Gastrocnemius medialis (tissue), 4 donors: ENCODE measurements around the gene WDR72. TPM values are rescaled to one million over a fixed set of nuclear protein-coding genes. Genes with fewer than 3 reads are reported as not detected.
"Not testable (repeated sequence)": the region's sequence is repeated elsewhere in the genome, so short reads cannot be mapped to it uniquely, and the experiment has no call there.

Source experiments
- ATAC-seq, 2 donors: fragments of 150-250 bp; one replicate each; pipeline ENCODE4 v1.9.1; 2016
- DNase-seq, 2 donors: peaks; one replicate each; pipeline ENCODE4 v3.0.0-alpha.2; 2019
- H3K27ac ChIP-seq, 4 donors: fragments of 200-600 bp; sonication (generic); 1 replicate in 1 of 4; 2 replicates in 3 of 4; pipeline ENCODE4 v1.5.1; 2016 to 2018; ENCODE audit warnings: mild to moderate bottlenecking in 2 of 4, moderate library complexity in 1 of 4
- H3K27me3 ChIP-seq, 3 donors: fragments of 200-600 bp; sonication (generic) in 2 of 3; 1 replicate in 1 of 3; 2 replicates in 2 of 3; pipeline versions ENCODE4 v1.5.1 to v1.6.0; 2016 to 2019; ENCODE audit warnings: mild to moderate bottlenecking in 1 of 3, moderate library complexity in 1 of 3
- H3K36me3 ChIP-seq, 2 donors: fragments of 200-600 bp; sonication (generic) in 1 of 2; one replicate each; pipeline ENCODE4 v1.5.1; 2017 to 2018
- H3K4me1 ChIP-seq, 2 donors: fragments of 200-600 bp; sonication (generic) in 1 of 2; one replicate each; pipeline ENCODE4 v1.5.1; 2016 to 2017; ENCODE audit warnings: mild to moderate bottlenecking in 2 of 2
- H3K4me3 ChIP-seq, 4 donors: fragments of 200-600 bp; sonication (generic) in 3 of 4; 1 replicate in 1 of 4; 2 replicates in 3 of 4; pipeline ENCODE4 v1.5.1; 2016 to 2019; ENCODE audit warnings: mild to moderate bottlenecking in 2 of 4
- H3K9me3 ChIP-seq, 3 donors: fragments of 200-600 bp; sonication (generic) in 2 of 3; 1 replicate in 1 of 3; 2 replicates in 2 of 3; pipeline ENCODE4 v1.5.1; 2016 to 2019
- POLR2A ChIP-seq, 2 donors: fragments of 450-650 bp; IDR thresholded peaks; one replicate each; pipeline ENCODE4 v1.6.1; 2017; ENCODE audit warnings: antibody characterized with exemption in 2 of 2, mild to moderate bottlenecking in 2 of 2, moderate library complexity in 2 of 2
- in situ Hi-C, 4 donors: fragments of 200-750 bp; cut with MboI; loops; one replicate each; pipeline versions ENCODE4 v1.15.0 to v1.8.0; 2017; ENCODE audit warnings: low sequenced_read_pairs in 4 of 4
- intact Hi-C: fragments of 100-400 bp; cut with DNase I; formaldehyde crosslinking; loops from one replicate; pipeline ENCODE4 v1.15.1; 2023; ENCODE audit warnings: low total_unique reads
- total RNA-seq, 4 donors: library from RNA; depleted of rRNA; stranded (reverse); fragments of >200 nt; gene quantifications; one replicate each; pipeline versions ENCODE4 v1.1.0 to v1.2.3, GENCODE V29; 2016
- TF ChIP-seq, protein P1 (sequence below), 5 experiments: fragments of 450-650 bp in 3 of 5; fragments of 200-600 bp in 2 of 5; sonication (generic) in 2 of 5; IDR thresholded peaks in 4 of 5; conservative IDR thresholded peaks in 1 of 5; 1 replicate in 4 of 5; 2 replicates in 1 of 5; pipeline ENCODE4 v1.5.1; 2016 to 2019; ENCODE audit warnings: antibody characterized with exemption in 5 of 5, mild to moderate bottlenecking in 3 of 5, moderate library complexity in 3 of 5

WDR72 gene
- total RNA-seq, 4 donors from 2014 or later: 0.11 TPM; not detected in 3

DNA sequence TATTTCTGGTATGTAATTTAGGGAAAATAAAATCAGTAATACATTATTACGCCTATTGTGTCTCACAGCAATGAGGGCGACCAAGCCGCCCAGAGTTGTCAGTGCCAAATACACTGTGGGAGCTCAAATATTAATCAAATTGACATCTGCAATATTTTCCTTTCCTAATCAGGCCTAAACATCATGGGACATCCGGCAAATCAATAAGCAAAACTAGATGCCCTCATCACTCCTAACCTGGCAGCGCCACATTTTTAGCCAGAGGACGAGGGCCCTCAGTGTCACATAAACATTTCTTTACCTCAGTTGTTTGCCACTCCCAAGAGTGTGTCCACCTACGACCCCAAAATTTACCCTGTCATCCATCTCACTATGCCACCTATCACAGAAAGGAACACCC is 64.1 kb downstream of the WDR72 start:
- in situ Hi-C loops (no loop called here), intact Hi-C loops (no loop called here)
- no peak for TF ChIP-seq POLR2A (IDR thresholded peaks at IDR 0.05)
- TF ChIP-seq, protein P1, sequence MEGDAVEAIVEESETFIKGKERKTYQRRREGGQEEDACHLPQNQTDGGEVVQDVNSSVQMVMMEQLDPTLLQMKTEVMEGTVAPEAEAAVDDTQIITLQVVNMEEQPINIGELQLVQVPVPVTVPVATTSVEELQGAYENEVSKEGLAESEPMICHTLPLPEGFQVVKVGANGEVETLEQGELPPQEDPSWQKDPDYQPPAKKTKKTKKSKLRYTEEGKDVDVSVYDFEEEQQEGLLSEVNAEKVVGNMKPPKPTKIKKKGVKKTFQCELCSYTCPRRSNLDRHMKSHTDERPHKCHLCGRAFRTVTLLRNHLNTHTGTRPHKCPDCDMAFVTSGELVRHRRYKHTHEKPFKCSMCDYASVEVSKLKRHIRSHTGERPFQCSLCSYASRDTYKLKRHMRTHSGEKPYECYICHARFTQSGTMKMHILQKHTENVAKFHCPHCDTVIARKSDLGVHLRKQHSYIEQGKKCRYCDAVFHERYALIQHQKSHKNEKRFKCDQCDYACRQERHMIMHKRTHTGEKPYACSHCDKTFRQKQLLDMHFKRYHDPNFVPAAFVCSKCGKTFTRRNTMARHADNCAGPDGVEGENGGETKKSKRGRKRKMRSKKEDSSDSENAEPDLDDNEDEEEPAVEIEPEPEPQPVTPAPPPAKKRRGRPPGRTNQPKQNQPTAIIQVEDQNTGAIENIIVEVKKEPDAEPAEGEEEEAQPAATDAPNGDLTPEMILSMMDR (IDR thresholded peaks at IDR 0.05 in 4 of 5, conservative IDR thresholded peaks at IDR 0.05 in 1 of 5): no peak
- Histone ChIP-seq H3K9me3 (no peaks in the 10 kb centered on the region), H3K36me3 (no peaks in the 10 kb centered on the region), H3K4me1 (no peaks in the 10 kb centered on the region), H3K4me3 (no peak overlapping the region), H3K27me3 (no peaks in the 10 kb centered on the region), H3K27ac (no peak overlapping the region)
- ATAC-seq (no peak), DNase-seq (no peak)

- H3K4me3 ChIP-seq: no peak overlapping the region
- ATAC-seq (no peak), DNase-seq (no peak)
- intact Hi-C loops (no loop called here), in situ Hi-C loops (no loop called here)
- H3K9me3 ChIP-seq: no peaks in the 10 kb centered on the region
- H3K4me1 ChIP-seq: no peaks in the 10 kb centered on the region
- H3K27ac ChIP-seq: no peak overlapping the region
- TF ChIP-seq, protein P1 (IDR thresholded peaks at IDR 0.05 in 4 of 5, conservative IDR thresholded peaks at IDR 0.05 in 1 of 5): no peak
- no peak for TF ChIP-seq POLR2A (IDR thresholded peaks at IDR 0.05)
- no peaks in the 10 kb centered on the region for H3K27me3 ChIP-seq
- no peaks in the 10 kb centered on the region for H3K36me3 ChIP-seq
Observed at GRCh38 chr15:53694476-53694874, 65.0 kb downstream of the WDR72 start.

DNA sequence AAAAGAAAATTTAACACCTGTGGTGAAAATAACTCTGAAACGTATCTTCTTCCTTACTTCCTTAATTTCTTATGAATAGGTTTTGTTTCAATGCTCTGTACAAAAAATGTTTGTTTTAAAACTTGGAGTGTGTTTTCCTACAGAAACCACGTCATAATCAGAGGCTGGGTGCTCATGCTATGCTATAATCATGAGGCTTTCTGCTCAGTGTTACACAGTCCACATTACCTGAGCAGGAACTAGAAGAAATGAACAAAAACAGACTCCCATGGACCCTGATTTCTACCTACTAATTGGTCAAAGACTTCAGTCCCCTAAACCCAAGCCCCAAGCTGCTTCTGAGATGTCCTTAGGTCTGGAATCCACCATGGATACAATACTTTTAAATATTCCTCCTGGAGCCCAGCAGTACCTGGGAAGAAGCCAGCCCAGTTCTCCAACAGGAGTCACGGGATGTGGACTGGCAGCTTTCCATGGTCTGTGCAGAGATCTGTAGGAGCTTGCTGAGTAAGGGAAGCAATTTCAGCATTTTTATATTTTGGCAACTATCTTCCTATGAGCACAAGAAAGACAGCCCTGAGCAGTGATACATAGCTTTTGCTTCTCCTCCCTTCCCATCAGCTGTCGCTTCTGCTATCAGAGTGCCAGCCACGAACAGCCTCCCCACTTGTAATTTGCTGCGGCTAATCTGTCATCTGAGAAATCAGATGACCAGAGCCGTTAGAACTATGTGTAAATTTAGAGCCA is 65.6 kb downstream of the WDR72 start:
- no peaks in the 10 kb centered on the region for H3K4me1 ChIP-seq
- no peak overlapping the region for H3K4me3 ChIP-seq
- ATAC-seq (no peak), DNase-seq (no peak)
- H3K9me3 ChIP-seq: no peaks in the 10 kb centered on the region
- no peaks in the 10 kb centered on the region for H3K36me3 ChIP-seq
- no peak overlapping the region for H3K27ac ChIP-seq
- in situ Hi-C loops: no loop called here
- no peak for TF ChIP-seq POLR2A (IDR thresholded peaks at IDR 0.05)
- TF ChIP-seq, protein P1 (IDR thresholded peaks at IDR 0.05 in 4 of 5, conservative IDR thresholded peaks at IDR 0.05 in 1 of 5): no peak
- intact Hi-C loops: no loop called here
- H3K27me3 ChIP-seq: no peaks in the 10 kb centered on the region

DNA sequence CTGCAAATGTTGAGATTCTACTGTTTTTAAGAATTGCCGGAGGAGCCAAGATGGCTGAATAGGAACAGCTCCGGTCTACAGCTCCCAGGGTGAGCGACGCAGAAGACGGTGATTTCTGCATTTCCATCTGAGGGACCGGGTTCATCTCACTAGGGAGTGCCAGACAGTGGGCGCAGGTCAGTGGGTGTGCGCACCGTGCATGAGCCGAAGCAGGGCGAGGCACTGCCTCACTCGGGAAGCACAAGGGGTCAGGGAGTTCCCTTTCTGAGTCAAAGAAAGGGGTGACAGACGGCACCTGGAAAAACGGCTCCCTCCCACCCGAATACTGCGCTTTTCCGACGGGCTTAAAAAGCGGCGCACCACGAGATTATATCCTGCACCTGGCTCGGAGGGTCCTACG is 75.3 kb downstream of the WDR72 start:
- H3K27ac ChIP-seq, intact Hi-C loops, DNase-seq, H3K4me3 ChIP-seq, H3K27me3 ChIP-seq, H3K9me3 ChIP-seq, ATAC-seq, H3K4me1 ChIP-seq, in situ Hi-C loops, H3K36me3 ChIP-seq: not testable (repeated sequence)

DNA sequence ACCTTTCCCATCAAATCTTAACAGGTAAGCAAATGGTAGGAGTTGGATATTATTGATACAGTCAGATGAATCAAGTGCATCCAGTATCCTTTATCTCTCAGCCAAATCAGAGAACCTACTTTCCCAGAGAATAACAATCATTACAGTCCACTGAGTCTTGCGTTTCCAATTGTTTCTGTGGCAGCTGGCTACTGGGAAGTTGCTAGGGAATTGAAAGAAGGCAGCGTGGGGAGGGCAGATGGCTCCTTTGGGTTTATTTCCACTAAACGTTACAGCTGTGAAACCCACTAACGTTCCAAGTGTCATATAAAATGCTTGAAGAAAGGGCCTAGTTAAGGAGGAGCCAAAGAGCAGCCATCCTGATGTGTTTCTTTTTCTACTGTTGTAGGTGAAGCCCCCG is 78.4 kb downstream of the WDR72 start:
- Histone ChIP-seq H3K27ac (no peak overlapping the region), H3K36me3 (no peaks in the 10 kb centered on the region), H3K9me3 (no peaks in the 10 kb centered on the region), H3K4me3 (no peak overlapping the region), H3K4me1 (no peaks in the 10 kb centered on the region), H3K27me3 (no peaks in the 10 kb centered on the region)
- intact Hi-C loops (no loop called here), in situ Hi-C loops (no loop called here)
- TF ChIP-seq POLR2A (IDR thresholded peaks at IDR 0.05): no peak
- TF ChIP-seq, protein P1 (IDR thresholded peaks at IDR 0.05 in 4 of 5, conservative IDR thresholded peaks at IDR 0.05 in 1 of 5): no peak
- no peak for ATAC-seq
- DNase-seq: no peak
